ENCODE measurements around the gene HSPB7.
"Not testable (repeated sequence)": the region's sequence is repeated elsewhere in the genome, so short reads cannot be mapped to it uniquely, and the experiment has no call there.

The HSPB7 gene

DNA sequence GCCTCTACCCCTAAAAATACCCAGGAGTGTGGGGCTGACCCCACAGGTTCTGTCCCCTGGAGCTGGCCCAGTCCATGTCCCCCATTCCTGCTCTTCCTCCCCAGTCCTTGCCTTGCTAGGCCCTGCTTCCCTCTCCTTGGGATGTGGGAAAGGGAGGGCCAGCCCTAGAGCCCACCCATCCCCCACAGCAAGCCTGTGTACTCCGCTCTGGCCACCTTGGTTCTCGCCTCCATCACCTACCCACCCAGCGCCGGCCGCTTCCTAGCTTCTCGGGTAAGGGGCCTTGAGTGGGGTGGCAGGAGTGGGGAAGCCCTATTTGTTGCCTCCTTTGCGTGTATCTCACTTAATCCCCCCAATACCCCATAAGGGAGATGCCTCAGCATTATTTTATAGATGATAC lies 32.5 kb upstream of the HSPB7 start:
- no peak for DNase-seq (ENCODE audit: insufficient read length, low spot score)
- FAIRE-seq, result no peak
- TF ChIP-seq POLR2AphosphoS5 (IDR thresholded peaks at IDR 0.05; ENCODE audit: low read depth, low read length) (no peak), TAF1 (IDR thresholded peaks at IDR 0.05; ENCODE audit: low read depth, low read length) (no peak), POU2F2 (IDR thresholded peaks at IDR 0.05; ENCODE audit: low read depth, low read length) (no peak), PAX5 (IDR thresholded peaks at IDR 0.05; ENCODE audit: insufficient read depth, low read length, severe bottlenecking) (no peak), POLR2A (IDR thresholded peaks at IDR 0.05; ENCODE audit: low read depth, low read length) (no peak), SPI1 (IDR thresholded peaks at IDR 0.05; ENCODE audit: low read depth, low read length) (no peak)

DNA sequence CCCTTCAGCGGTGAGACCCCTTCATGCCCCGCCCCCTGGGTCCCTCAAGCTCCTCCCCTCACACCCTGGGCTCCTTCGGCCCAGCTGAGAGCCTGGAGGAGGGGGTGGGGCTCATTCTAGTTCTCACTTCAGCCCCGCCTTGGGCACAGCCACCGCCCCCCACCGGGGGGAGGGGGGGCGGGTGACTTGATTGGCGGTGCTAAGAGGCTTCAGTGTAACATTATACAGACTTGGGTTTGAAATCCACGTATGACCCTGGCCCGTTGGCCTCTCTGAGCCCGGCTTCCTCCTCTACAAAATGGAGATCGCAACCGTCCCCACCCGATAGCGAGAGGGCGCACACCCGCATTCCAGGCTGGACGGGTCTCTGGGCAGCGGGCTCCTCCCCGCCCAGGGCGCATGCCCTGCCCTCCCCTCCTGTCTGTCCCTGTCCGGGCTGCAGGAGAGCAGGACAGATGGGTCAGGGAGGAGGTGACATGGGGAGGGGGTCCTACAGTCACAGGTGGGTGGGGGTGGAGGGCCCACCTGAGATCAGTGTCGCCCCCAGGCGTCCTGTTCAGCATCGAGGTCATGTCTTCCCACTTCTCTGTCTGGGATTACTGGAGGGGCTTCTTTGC lies 30.8 kb upstream of the HSPB7 start:
- FAIRE-seq (no peak), DNase-seq (ENCODE audit: insufficient read length, low spot score) (no peak)
- TF ChIP-seq POLR2A (IDR thresholded peaks at IDR 0.05; ENCODE audit: low read depth, low read length) (no peak), PAX5 (IDR thresholded peaks at IDR 0.05; ENCODE audit: insufficient read depth, low read length, severe bottlenecking) (no peak), POU2F2 (IDR thresholded peaks at IDR 0.05; ENCODE audit: low read depth, low read length) (no peak), SPI1 (IDR thresholded peaks at IDR 0.05; ENCODE audit: low read depth, low read length) (no peak), TAF1 (IDR thresholded peaks at IDR 0.05; ENCODE audit: low read depth, low read length) (no peak), POLR2AphosphoS5 (IDR thresholded peaks at IDR 0.05; ENCODE audit: low read depth, low read length) (no peak)

DNA sequence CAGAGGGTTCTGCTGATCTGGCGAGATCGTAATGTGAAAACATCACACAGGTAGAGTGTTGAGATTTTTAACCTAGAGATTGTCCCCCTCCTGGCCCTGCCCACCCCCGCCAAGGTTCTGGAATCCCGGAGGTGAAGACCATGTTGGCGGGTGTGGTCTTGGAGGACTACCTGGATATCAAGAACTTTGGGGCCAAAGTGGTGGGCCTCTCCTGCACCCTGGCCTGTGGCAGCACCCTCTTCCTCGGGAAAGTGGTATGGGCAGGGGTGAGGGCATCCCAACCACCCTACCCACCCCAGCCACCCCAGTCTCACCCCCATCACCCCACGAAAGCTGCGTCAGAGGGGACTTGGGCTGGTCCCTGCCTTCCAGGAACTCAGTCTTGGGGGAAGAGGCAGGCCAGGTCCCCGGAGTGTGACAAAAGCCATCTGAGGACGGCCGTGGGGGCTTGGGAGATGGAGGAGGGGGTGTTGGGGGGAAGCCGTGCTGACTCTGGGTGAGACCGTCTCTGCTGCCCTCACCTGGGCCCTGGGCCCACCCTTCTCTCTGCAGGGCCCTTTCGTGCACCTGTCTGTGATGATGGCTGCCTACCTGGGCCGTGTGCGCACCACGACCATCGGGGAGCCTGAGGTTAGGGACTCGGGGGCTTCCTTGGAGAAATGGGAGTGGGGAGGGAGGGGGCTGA lies 30.1 kb upstream of the HSPB7 start:
- FAIRE-seq (no peak), DNase-seq (ENCODE audit: insufficient read length, low spot score) (no peak)
- TF ChIP-seq TAF1 (IDR thresholded peaks at IDR 0.05; ENCODE audit: low read depth, low read length) (no peak), SPI1 (IDR thresholded peaks at IDR 0.05; ENCODE audit: low read depth, low read length) (no peak), PAX5 (IDR thresholded peaks at IDR 0.05; ENCODE audit: insufficient read depth, low read length, severe bottlenecking) (no peak), POLR2AphosphoS5 (IDR thresholded peaks at IDR 0.05; ENCODE audit: low read depth, low read length) (no peak), POU2F2 (IDR thresholded peaks at IDR 0.05; ENCODE audit: low read depth, low read length) (no peak)

DNA sequence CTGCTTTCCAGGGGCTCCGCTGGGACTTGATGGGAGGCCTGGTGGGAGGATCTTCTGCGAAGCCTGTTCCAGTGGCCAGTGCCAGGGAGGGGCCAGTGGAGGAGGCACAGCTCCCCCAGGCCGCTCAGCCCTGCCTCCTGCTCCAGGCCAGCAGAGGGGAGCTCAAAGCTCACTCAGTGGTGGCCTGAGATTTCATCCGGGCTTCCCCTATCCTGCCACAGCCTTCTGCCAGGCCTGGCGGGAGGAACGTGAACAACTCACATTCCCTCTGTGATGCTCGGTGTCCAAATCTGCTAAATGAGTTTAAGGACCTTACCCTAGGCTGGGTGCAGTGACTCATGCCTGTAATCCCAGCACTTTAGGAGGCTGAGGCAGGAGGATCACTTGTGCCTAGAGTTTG lies 29.0 kb upstream of the HSPB7 start:
- TF ChIP-seq POLR2AphosphoS5 (IDR thresholded peaks at IDR 0.05; ENCODE audit: low read depth, low read length), result no peak
- TF ChIP-seq PAX5 (IDR thresholded peaks at IDR 0.05; ENCODE audit: insufficient read depth, low read length, severe bottlenecking), result no peak
- no peak for TF ChIP-seq TAF1 (IDR thresholded peaks at IDR 0.05; ENCODE audit: low read depth, low read length)
- TF ChIP-seq SPI1 (IDR thresholded peaks at IDR 0.05; ENCODE audit: low read depth, low read length), result no peak
- TF ChIP-seq POU2F2 (IDR thresholded peaks at IDR 0.05; ENCODE audit: low read depth, low read length), result no peak
- no peak for TF ChIP-seq POLR2A (IDR thresholded peaks at IDR 0.05; ENCODE audit: low read depth, low read length)
- DNase-seq (ENCODE audit: insufficient read length, low spot score), result no peak
- no peak for FAIRE-seq

DNA sequence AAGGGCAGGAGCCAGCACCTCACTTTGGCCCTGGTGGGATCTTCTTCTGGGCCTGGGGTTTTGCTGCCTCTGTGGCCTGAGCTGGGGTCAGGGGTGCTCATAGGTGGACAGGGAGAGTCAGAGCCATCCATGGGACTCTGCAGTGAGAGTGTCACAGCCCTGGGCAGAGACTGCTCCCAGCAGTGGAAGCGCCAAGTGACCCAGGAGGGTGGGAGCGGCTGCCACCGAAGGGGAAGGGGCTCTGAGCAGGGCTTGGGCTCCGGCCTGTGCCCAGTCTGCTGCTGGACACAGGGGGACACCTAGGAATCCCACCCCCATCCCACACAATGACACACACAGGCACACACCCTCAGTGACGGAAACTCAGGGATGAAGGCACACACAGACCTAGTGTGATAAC lies 26.1 kb upstream of the HSPB7 start:
- DNase-seq (ENCODE audit: insufficient read length, low spot score) (no peak), FAIRE-seq (no peak)
- TF ChIP-seq SPI1 (IDR thresholded peaks at IDR 0.05; ENCODE audit: low read depth, low read length) (no peak), TAF1 (IDR thresholded peaks at IDR 0.05; ENCODE audit: low read depth, low read length) (no peak), POU2F2 (IDR thresholded peaks at IDR 0.05; ENCODE audit: low read depth, low read length) (no peak), POLR2A (IDR thresholded peaks at IDR 0.05; ENCODE audit: low read depth, low read length) (no peak), PAX5 (IDR thresholded peaks at IDR 0.05; ENCODE audit: insufficient read depth, low read length, severe bottlenecking) (no peak), POLR2AphosphoS5 (IDR thresholded peaks at IDR 0.05; ENCODE audit: low read depth, low read length) (no peak)

DNA sequence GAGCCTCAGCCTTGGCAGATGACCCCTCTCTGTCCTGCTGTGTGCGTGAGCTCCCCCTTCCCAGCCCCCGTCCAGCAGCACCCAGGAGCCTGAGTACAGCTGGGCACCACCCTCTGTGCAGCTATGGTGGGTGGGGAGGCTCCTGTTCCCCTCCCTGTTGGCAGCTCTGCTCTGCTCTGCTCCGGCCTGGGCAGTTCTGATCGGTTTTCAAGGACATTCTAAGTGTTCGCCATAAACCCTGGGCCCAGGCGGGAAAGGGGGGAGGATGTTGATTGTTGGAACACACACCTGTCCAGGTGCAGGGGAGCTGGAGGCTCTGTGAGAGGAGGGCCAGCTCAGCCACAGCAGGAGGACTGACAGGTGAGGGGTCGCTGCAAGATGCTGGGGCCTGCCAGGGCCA lies 25.7 kb upstream of the HSPB7 start, which contains the start of gene CLCNKB:
CLCNKB (plus strand) TSS at position 262 of the 400 bp plus-strand sequence. CDS start 711 bp downstream, outside the sequence.
- no peak for FAIRE-seq
- TF ChIP-seq POU2F2 (IDR thresholded peaks at IDR 0.05; ENCODE audit: low read depth, low read length), result no peak
- TF ChIP-seq SPI1 (IDR thresholded peaks at IDR 0.05; ENCODE audit: low read depth, low read length), result no peak
- TF ChIP-seq TAF1 (IDR thresholded peaks at IDR 0.05; ENCODE audit: low read depth, low read length), result no peak
- no peak for TF ChIP-seq POLR2AphosphoS5 (IDR thresholded peaks at IDR 0.05; ENCODE audit: low read depth, low read length)
- no peak for TF ChIP-seq PAX5 (IDR thresholded peaks at IDR 0.05; ENCODE audit: insufficient read depth, low read length, severe bottlenecking)
- no peak for TF ChIP-seq POLR2A (IDR thresholded peaks at IDR 0.05; ENCODE audit: low read depth, low read length)
- no peak for DNase-seq (ENCODE audit: insufficient read length, low spot score)

DNA sequence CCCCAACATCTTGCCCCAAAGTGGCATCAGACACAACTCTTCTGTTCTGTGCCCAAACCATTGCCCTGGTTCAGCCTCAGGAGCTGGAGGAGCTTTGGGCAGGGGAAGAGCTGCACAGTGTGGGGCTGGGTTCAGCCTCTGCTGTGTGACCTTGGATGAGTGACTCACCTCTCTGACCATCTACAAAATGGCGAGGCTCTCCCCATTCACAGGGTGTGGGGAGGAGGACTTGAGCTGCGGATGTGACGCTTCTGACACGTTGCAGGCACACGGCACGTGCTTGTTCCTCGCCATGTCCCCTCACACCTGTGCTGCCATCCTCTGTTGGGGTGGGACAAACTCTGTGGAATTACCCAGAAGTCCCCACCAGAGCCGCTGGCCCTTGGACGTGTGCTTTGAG lies 24.8 kb upstream of the HSPB7 start:
- peak; percentile 33 for FAIRE-seq
- not testable (repeated sequence) for DNase-seq (ENCODE audit: insufficient read length, low spot score)

DNA sequence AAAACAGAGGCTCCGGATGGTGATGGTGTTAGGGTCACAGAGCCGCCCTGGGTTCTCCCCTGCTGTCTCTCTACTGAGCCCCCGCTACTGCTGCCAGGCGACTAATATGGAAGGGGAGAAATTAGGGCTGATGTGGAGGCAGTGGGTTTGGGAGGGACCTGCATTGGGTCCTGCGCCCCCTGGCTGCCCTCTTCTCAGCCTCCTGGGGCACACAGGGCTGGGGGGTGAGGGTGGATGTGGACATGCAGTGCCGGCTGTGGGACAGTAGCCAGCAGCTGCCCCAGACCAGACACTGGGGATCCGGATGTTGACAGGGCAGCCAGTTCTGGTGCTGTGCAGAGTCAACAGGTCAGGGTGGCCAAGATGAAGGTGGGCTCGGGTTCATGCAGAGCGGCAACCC lies 24.3 kb upstream of the HSPB7 start:
- DNase-seq (ENCODE audit: insufficient read length, low spot score) (no peak), FAIRE-seq (no peak)
- no peak for TF ChIP-seq POU2F2 (IDR thresholded peaks at IDR 0.05; ENCODE audit: low read depth, low read length)
- no peak for TF ChIP-seq TAF1 (IDR thresholded peaks at IDR 0.05; ENCODE audit: low read depth, low read length)
- no peak for TF ChIP-seq POLR2AphosphoS5 (IDR thresholded peaks at IDR 0.05; ENCODE audit: low read depth, low read length)
- TF ChIP-seq POLR2A (IDR thresholded peaks at IDR 0.05; ENCODE audit: low read depth, low read length), result no peak
- no peak for TF ChIP-seq PAX5 (IDR thresholded peaks at IDR 0.05; ENCODE audit: insufficient read depth, low read length, severe bottlenecking)
- no peak for TF ChIP-seq SPI1 (IDR thresholded peaks at IDR 0.05; ENCODE audit: low read depth, low read length)

DNA sequence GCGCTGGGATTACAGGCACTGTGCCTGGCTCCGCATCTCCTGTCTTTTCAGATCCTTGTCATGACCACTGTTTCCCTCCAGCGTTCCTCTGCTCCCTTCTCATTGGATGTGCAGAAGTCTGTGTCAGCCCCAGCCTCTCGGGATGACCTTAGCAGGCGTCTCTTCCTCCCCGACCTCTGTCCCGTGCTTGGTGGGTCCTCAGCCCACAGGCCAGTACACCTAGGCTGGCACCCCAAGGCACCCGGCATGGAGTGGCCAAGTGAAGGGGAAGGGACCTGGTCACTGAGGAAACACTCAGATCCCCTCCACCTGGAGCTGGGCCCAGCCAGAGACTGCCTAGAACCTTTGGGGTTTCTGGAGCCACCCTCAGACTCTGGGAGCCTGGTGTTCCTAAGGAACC lies 23.4 kb upstream of the HSPB7 start:
- no peak for FAIRE-seq
- DNase-seq (ENCODE audit: insufficient read length, low spot score), result no peak
- no peak for TF ChIP-seq POLR2AphosphoS5 (IDR thresholded peaks at IDR 0.05; ENCODE audit: low read depth, low read length)
- no peak for TF ChIP-seq POU2F2 (IDR thresholded peaks at IDR 0.05; ENCODE audit: low read depth, low read length)
- TF ChIP-seq PAX5 (IDR thresholded peaks at IDR 0.05; ENCODE audit: insufficient read depth, low read length, severe bottlenecking), result no peak

DNA sequence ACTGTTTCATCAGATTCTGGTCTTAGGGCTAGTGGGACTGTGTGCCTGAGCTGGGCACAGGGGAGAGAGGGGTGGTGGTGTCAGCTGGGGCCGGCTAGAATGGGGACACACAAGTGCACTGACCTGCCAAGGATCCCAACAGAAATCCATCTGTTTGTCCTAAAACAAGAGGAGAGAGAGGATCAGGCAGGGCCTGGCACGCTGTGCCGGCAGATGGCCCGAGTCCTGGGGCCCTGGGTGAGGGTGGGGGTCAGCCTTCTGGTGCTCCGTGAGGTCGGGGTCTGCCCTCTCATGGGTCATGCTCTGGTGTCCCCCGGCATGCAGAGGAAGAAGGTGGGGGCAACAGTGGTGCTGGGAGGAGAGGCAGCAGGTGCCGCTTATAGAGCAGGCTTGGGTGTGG lies 22.0 kb upstream of the HSPB7 start:
- not testable (repeated sequence) for FAIRE-seq

More for the DNA sequence above, 22.0 kb upstream of the HSPB7 start:
- DNase-seq (ENCODE audit: insufficient read length, low spot score), result not testable (repeated sequence)

All from GM12891 (cell line).